ENCODE data around the gene KANSL2.
"Not testable (repeated sequence)": the region's sequence is repeated elsewhere in the genome, so short reads cannot be mapped to it uniquely, and the experiment has no call there.

The KANSL2 gene

GRCh38 chr12:48681710-48682532, at the start of gene KANSL2:
Gene KANSL2 (minus strand): TSS chr12:48682238. CDS start chr12:48681632, 606 bp downstream.
- peak within 1 kb of the TSS; percentile 99 for H3K4me3 ChIP-seq (ENCODE audit: low read length)
- no peak for TF ChIP-seq CTCF (conservative IDR thresholded peaks at IDR 0.05; ENCODE audit: low read depth, low read length)
- peak; percentile 97 for DNase-seq (ENCODE audit: low read depth)

GRCh38 chr12:48728807-48729206, 46.8 kb upstream of the KANSL2 start:
- DNase-seq (ENCODE audit: low read depth) = no peak
- no peak for TF ChIP-seq CTCF (conservative IDR thresholded peaks at IDR 0.05; ENCODE audit: low read depth, low read length)
- no peak overlapping the region for H3K4me3 ChIP-seq (ENCODE audit: low read length)

GRCh38 chr12:48720737-48721136, 38.7 kb upstream of the KANSL2 start:
- H3K4me3 ChIP-seq (ENCODE audit: low read length) = not testable (repeated sequence)

GRCh38 chr12:48720171-48720570, 38.1 kb upstream of the KANSL2 start:
- DNase-seq (ENCODE audit: low read depth); H3K4me3 ChIP-seq (ENCODE audit: low read length): not testable (repeated sequence)

More at GRCh38 chr12:48720737-48721136, 38.7 kb upstream of the KANSL2 start:
- DNase-seq (ENCODE audit: low read depth) = not testable (repeated sequence)

- H3K4me3 ChIP-seq (ENCODE audit: low read length); DNase-seq (ENCODE audit: low read depth): not testable (repeated sequence)
Measured at GRCh38 chr12:48719002-48719401, 37.0 kb upstream of the KANSL2 start.

- no peak for DNase-seq (ENCODE audit: low read depth)
- TF ChIP-seq CTCF (conservative IDR thresholded peaks at IDR 0.05; ENCODE audit: low read depth, low read length) = no peak
- peak overlapping the region; percentile 88 for H3K4me3 ChIP-seq (ENCODE audit: low read length)
Measured at GRCh38 chr12:48717252-48717695, 35.2 kb upstream of the KANSL2 start.

GRCh38 chr12:48716493-48717251, 34.6 kb upstream of the KANSL2 start, which contains the start of gene CCNT1:
Gene CCNT1 (minus strand): TSS chr12:48716707. CDS start chr12:48716675, 32 bp downstream.
- TF ChIP-seq CTCF (conservative IDR thresholded peaks at IDR 0.05; ENCODE audit: low read depth, low read length) = peak; percentile 28
- H3K4me3 ChIP-seq (ENCODE audit: low read length) = peak within 1 kb of the TSS; percentile 88
- DNase-seq (ENCODE audit: low read depth) = peak; percentile 100

- DNase-seq (ENCODE audit: low read depth) = no peak
- H3K4me3 ChIP-seq (ENCODE audit: low read length) = peak overlapping the region; percentile 88
- no peak for TF ChIP-seq CTCF (conservative IDR thresholded peaks at IDR 0.05; ENCODE audit: low read depth, low read length)
Measured at GRCh38 chr12:48716168-48716492, 34.1 kb upstream of the KANSL2 start.

Data from retinal pigment epithelial cell (primary cell).